Lower leg skin (tissue), 3 donors: ENCODE data around the gene SF3A2.

Experiments used
- CTCF ChIP-seq, 3 donors: fragments of 450-650 bp; IDR thresholded peaks; one replicate each; pipeline ENCODE4 v1.5.1; 2016; ENCODE audit warnings: antibody characterized with exemption in 3 of 3, mild to moderate bottlenecking in 3 of 3, moderate library complexity in 2 of 3
- POLR2A ChIP-seq, 2 donors: fragments of 450-650 bp; IDR thresholded peaks; one replicate each; pipeline ENCODE4 v1.6.1; 2016 to 2017; ENCODE audit warnings: antibody characterized with exemption in 2 of 2, mild to moderate bottlenecking in 1 of 2, moderate library complexity in 1 of 2

DNA sequence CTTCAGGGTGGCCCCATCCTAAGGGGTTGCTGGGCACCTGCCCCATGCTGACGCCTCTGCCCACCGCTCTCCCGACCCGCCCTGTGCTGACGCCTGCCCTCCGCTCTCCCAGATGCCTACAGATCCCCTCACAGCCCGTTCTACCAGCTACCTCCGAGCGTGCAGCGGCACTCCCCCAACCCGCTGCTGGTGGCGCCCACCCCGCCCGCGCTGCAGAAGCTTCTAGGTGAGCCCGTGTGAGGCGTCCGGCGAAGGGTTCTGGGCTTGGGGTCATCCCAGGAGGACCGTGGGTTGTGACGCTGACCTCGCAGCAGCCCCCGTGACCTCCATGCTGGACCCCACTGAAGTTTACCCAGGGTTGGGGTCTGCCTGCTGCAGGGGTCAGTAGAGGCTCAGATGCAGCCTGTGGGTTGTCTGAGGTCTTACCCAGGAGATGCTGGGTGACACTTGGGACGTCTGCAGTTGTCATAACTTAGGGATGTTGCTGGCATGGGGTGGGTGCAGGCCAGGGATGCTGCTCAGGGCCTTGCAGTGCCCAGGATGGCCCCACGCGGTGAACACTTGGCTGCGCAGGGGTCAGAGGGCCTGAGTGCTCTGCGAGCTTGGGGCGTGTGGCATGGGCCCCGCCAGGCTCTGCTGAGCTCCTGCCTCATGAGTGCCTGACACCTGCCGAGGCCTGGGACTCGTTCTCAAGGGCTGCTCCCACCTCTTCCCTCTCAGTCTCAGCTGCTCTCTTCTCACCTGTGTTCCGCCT lies 25.5 kb upstream of the SF3A2 start:
- TF ChIP-seq CTCF (IDR thresholded peaks at IDR 0.05) (no peak), POLR2A (IDR thresholded peaks at IDR 0.05) (no peak)
